Osteoblast (primary cell): Measurements from ENCODE around the gene TMOD4. TPM values are rescaled to one million over a fixed set of nuclear protein-coding genes. Genes with fewer than 3 reads are reported as not detected.

Experiments used
- DNase-seq: peaks from one replicate; pipeline ENCODE4 v3.0.0; 2011; ENCODE audit warnings: low spot score, mixed read lengths; ENCODE audit not compliant: insufficient read length; ENCODE audit errors: missing footprints
- H2AFZ ChIP-seq: 2 replicates; pipeline ENCODE4 v1.6.0; 2011; ENCODE audit warnings: mild to moderate bottlenecking, low read length
- H3K27ac ChIP-seq: 2 replicates; pipeline ENCODE4 v1.5.1; 2011; ENCODE audit warnings: mild to moderate bottlenecking, low read depth, low read length, moderate library complexity
- H3K27me3 ChIP-seq: 2 replicates; pipeline ENCODE4 v1.6.0; 2012; ENCODE audit warnings: mild to moderate bottlenecking, control low read depth, inconsistent platforms, low read length, moderate library complexity; ENCODE audit not compliant: insufficient read depth
- H3K36me3 ChIP-seq: 2 replicates; pipeline ENCODE4 v1.5.1; 2011; ENCODE audit warnings: mild to moderate bottlenecking, low read length, control low read depth, moderate library complexity; ENCODE audit not compliant: insufficient read depth
- H3K4me1 ChIP-seq: 2 replicates; pipeline ENCODE4 v1.5.1; 2011; ENCODE audit warnings: mild to moderate bottlenecking, low read length, control low read depth, moderate library complexity; ENCODE audit not compliant: insufficient read depth
- H3K4me2 ChIP-seq: 2 replicates; pipeline ENCODE4 v1.6.0; 2011; ENCODE audit warnings: mild to moderate bottlenecking, low read length; ENCODE audit not compliant: insufficient read depth
- H3K4me3 ChIP-seq: fragments of 200-600 bp; sonication (generic); 3 replicates; pipeline ENCODE4 v1.5.1; 2012; ENCODE audit warnings: mild to moderate bottlenecking, low read length, inconsistent platforms; ENCODE audit not compliant: insufficient read depth
- H3K79me2 ChIP-seq: 2 replicates; pipeline ENCODE4 v1.6.0; 2012; ENCODE audit warnings: mild to moderate bottlenecking, low read length, control low read depth, inconsistent platforms; ENCODE audit not compliant: insufficient read depth
- H3K9me3 ChIP-seq: 2 replicates; pipeline ENCODE4 v1.5.1; 2011; ENCODE audit warnings: low read depth, low read length, control low read depth
- H4K20me1 ChIP-seq: 2 replicates; pipeline ENCODE4 v1.6.0; 2012; ENCODE audit warnings: mild to moderate bottlenecking, low read length, control low read depth; ENCODE audit not compliant: insufficient read depth
- total RNA-seq: library from RNA; depleted of rRNA; stranded (reverse); fragments of >200 nt; gene quantifications from 2 replicates; pipeline ENCODE4 v1.2.3, GENCODE V29; 2012
- TF ChIP-seq, protein P1 (sequence below): IDR thresholded peaks from 2 replicates; pipeline ENCODE4 v1.5.1; 2011; ENCODE audit warnings: mild to moderate bottlenecking, low read depth, low read length, moderate library complexity; ENCODE audit errors: extremely low read depth

Gene TMOD4
- total RNA-seq, 1 donor: 0.36 TPM

DNA sequence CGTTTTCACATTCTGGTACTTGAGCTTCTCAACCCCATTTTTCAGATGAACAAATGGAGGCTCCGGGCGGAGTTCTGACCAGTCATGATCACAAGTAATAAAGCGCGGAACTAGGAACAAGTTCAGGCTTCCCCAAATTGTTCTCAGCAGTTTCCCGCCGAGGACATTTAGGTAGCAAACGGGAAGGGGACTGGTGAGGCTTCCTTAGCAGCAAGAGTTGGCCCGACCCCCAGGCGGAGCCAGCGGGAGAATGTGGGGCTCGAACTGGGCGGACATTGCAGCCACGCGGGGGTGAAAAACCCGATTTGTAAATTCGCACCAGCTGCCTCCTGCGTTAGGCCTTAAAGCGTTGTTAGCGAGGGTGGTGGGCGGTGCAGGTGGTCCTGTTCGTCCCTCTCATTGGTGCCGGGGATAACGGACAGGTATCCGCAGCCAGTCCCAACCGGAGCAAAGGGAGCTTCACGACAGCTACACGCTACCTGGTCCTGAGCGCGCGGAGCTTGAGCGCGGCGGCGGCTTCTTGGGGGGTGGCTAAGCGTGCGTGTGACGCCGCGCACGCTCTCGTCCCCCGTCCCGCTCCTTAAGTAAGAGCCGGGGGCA, 44.7 kb downstream of the TMOD4 start:
- Histone ChIP-seq H4K20me1 (no peaks in the 10 kb centered on the region), H3K36me3 (no peaks in the 10 kb centered on the region), H3K27me3 (no peaks in the 10 kb centered on the region), H3K4me2 (peak overlapping the region; percentile 91), H3K4me1 (peaks cover 10% of the 10 kb centered on the region), H2AFZ (peak overlapping the region; percentile 83), H3K4me3 (peak overlapping the region; percentile 64), H3K27ac (no peak overlapping the region), H3K79me2 (no peaks in the 10 kb centered on the region), H3K9me3 (no peaks in the 10 kb centered on the region)
- peak; percentile 98 for DNase-seq
- TF ChIP-seq, protein P1, sequence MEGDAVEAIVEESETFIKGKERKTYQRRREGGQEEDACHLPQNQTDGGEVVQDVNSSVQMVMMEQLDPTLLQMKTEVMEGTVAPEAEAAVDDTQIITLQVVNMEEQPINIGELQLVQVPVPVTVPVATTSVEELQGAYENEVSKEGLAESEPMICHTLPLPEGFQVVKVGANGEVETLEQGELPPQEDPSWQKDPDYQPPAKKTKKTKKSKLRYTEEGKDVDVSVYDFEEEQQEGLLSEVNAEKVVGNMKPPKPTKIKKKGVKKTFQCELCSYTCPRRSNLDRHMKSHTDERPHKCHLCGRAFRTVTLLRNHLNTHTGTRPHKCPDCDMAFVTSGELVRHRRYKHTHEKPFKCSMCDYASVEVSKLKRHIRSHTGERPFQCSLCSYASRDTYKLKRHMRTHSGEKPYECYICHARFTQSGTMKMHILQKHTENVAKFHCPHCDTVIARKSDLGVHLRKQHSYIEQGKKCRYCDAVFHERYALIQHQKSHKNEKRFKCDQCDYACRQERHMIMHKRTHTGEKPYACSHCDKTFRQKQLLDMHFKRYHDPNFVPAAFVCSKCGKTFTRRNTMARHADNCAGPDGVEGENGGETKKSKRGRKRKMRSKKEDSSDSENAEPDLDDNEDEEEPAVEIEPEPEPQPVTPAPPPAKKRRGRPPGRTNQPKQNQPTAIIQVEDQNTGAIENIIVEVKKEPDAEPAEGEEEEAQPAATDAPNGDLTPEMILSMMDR: no peak

DNA sequence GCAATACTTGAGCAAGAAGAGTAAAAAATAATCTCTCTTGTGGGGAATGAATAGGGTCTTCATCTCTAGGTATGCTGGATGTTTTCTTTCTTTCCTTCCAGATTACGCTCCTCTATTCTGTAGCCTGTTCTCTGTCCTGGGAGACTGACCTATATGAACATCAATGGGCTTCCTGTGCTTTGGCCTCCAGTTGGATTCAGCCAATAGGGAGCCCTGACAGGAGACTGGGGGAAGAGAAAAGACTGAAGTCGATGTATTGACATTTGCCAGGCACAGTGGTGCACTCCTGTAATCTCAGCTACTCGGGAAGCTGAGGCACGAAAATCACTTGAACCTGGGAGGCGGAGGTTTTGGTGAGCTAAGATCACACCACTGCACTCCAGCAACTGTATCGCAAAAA, 47.0 kb downstream of the TMOD4 start:
- Histone ChIP-seq H3K4me2 (no peak overlapping the region), H2AFZ (no peak overlapping the region), H3K9me3 (no peaks in the 10 kb centered on the region), H4K20me1 (no peaks in the 10 kb centered on the region), H3K79me2 (no peaks in the 10 kb centered on the region), H3K4me3 (no peak overlapping the region), H3K27me3 (no peaks in the 10 kb centered on the region), H3K4me1 (peaks cover 10% of the 10 kb centered on the region), H3K36me3 (no peaks in the 10 kb centered on the region), H3K27ac (no peak overlapping the region)
- no peak for DNase-seq
- TF ChIP-seq, protein P1: no peak

DNA sequence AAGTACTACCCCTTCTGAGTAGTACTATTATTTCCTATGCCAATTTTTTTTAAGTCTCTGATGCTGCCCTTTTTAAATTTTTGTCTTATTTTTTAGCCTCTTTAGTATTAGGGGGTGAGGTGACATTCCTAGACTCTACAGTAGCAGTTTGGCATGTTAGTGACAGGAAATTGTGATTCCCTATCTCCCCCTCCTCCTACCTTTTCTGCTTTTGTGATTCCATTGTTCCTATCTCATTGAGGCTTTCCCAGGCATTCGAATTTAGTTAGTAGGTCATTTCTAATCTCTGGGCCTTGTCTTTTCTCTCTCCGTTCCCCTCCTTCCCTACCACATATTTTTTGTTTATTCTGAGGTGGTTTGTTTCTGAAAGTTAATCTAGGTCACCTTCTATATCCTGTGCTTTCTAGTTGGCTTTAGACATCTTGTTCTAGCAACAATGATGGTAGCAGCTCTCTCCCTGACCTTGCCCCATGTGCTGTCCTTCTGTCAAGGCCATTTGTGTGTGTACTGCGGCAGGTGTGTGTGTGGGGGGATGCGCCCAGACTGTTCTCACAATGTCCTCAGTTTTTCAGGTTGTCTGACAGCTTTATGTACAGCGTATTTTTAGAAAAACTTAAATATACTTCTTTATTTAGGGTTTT, 50.9 kb downstream of the TMOD4 start:
- Histone ChIP-seq H3K36me3 (no peaks in the 10 kb centered on the region), H3K79me2 (no peaks in the 10 kb centered on the region), H3K27me3 (no peaks in the 10 kb centered on the region), H3K27ac (no peak overlapping the region), H4K20me1 (no peaks in the 10 kb centered on the region), H3K4me2 (no peak overlapping the region), H3K4me1 (peaks cover 6% of the 10 kb centered on the region), H3K4me3 (no peak overlapping the region), H3K9me3 (no peaks in the 10 kb centered on the region), H2AFZ (no peak overlapping the region)
- TF ChIP-seq, protein P1: no peak
- no peak for DNase-seq

Other genes starting within 250 kb of the TMOD4 start
- 38.0 and 42.3 TPM in 2 replicates for gene SETDB1, start 249.6 kb downstream of the TMOD4 start, total RNA-seq
- 159 and 164 TPM in 2 replicates for gene CERS2, start 201.1 kb downstream of the TMOD4 start, total RNA-seq
- gene ANXA9, start 193.7 kb downstream of the TMOD4 start, total RNA-seq: under 0.01 TPM in 2 replicates
- gene MINDY1, start 169.1 kb downstream of the TMOD4 start, total RNA-seq: 17.1 and 18.1 TPM in 2 replicates
- gene PRUNE1, start 167.5 kb downstream of the TMOD4 start, total RNA-seq: 8.3 and 11.6 TPM in 2 replicates
- gene BNIPL, start 139.4 kb downstream of the TMOD4 start, total RNA-seq: under 0.01 and 1.2 TPM in 2 replicates
- gene C1orf56, start 128.2 kb downstream of the TMOD4 start, total RNA-seq: 4.4 and 5.4 TPM in 2 replicates
- gene CDC42SE1, start 116.4 kb downstream of the TMOD4 start, total RNA-seq: 44.8 and 49.6 TPM in 2 replicates
- gene MLLT11, start 115.6 kb downstream of the TMOD4 start, total RNA-seq: 1.4 and 1.8 TPM in 2 replicates
- gene GABPB2, start 105.2 kb downstream of the TMOD4 start, total RNA-seq: 15.6 and 16.3 TPM in 2 replicates
- 1.5 and 2.2 TPM in 2 replicates for gene SEMA6C, start 29.4 kb downstream of the TMOD4 start, total RNA-seq
- gene TNFAIP8L2, start 19.3 kb downstream of the TMOD4 start, total RNA-seq: not detected in 2 replicates
- gene LYSMD1, start 10.1 kb downstream of the TMOD4 start, total RNA-seq: 10.6 and 12.7 TPM in 2 replicates
- 25.3 and 26.8 TPM in 2 replicates for gene SCNM1, start 9.8 kb downstream of the TMOD4 start, total RNA-seq
- 34.7 and 35.1 TPM in 2 replicates for gene VPS72, start 14.2 kb upstream of the TMOD4 start, total RNA-seq
- 64.5 and 67.7 TPM in 2 replicates for gene PIP5K1A, start 22.6 kb upstream of the TMOD4 start, total RNA-seq
- gene PSMD4, start 78.8 kb upstream of the TMOD4 start, total RNA-seq: 140 and 150 TPM in 2 replicates
- gene ZNF687, start 106.3 kb upstream of the TMOD4 start, total RNA-seq: 15.9 and 16.5 TPM in 2 replicates
- 43.3 and 43.8 TPM in 2 replicates for gene PI4KB, start 151.4 kb upstream of the TMOD4 start, total RNA-seq
- gene RFX5, start 171.3 kb upstream of the TMOD4 start, total RNA-seq: 22.4 and 24.2 TPM in 2 replicates
- gene SELENBP1, start 196.7 kb upstream of the TMOD4 start, total RNA-seq: 28.3 and 42.0 TPM in 2 replicates
- 362 and 375 TPM in 2 replicates for gene PSMB4, start 223.6 kb upstream of the TMOD4 start, total RNA-seq